Measurements from ENCODE around the gene UQCC2. TPM values are rescaled to one million over a fixed set of nuclear protein-coding genes. Genes with fewer than 3 reads are reported as not detected.

UQCC2 gene
- total RNA-seq, 1 experiment from 2014 or later, result 46.1 TPM

GRCh38 chr6:33707771-33708170, 3.7 kb downstream of the UQCC2 start:
- DNase-seq (ENCODE audit: low spot score), result no peak

GRCh38 chr6:33705955-33706725, 5.4 kb downstream of the UQCC2 start:
- no peak for DNase-seq (ENCODE audit: low spot score)

- no peak for DNase-seq (ENCODE audit: low spot score)
Measured at GRCh38 chr6:33705268-33705885, 6.1 kb downstream of the UQCC2 start.

GRCh38 chr6:33704215-33705066, 7.1 kb downstream of the UQCC2 start:
- DNase-seq (ENCODE audit: low spot score), result no peak

GRCh38 chr6:33702345-33702977, 9.0 kb downstream of the UQCC2 start:
- DNase-seq (ENCODE audit: low spot score), result peak; percentile 70

- DNase-seq (ENCODE audit: low spot score), result peak; percentile 74
Measured at GRCh38 chr6:33700391-33701050, 11.0 kb downstream of the UQCC2 start.

GRCh38 chr6:33699739-33700138, 11.8 kb downstream of the UQCC2 start:
- DNase-seq (ENCODE audit: low spot score), result no peak

- DNase-seq (ENCODE audit: low spot score), result no peak
Measured at GRCh38 chr6:33699131-33699530, 12.4 kb downstream of the UQCC2 start.

GRCh38 chr6:33698494-33698893, 13.0 kb downstream of the UQCC2 start:
- no peak for DNase-seq (ENCODE audit: low spot score)

GRCh38 chr6:33697845-33698244, 13.7 kb downstream of the UQCC2 start:
- DNase-seq (ENCODE audit: low spot score), result no peak

- DNase-seq (ENCODE audit: low spot score), result peak; percentile 94
Measured at GRCh38 chr6:33696548-33697518, 14.7 kb downstream of the UQCC2 start.

- no peak for DNase-seq (ENCODE audit: low spot score)
Measured at GRCh38 chr6:33696076-33696475, 15.4 kb downstream of the UQCC2 start.

GRCh38 chr6:33695451-33695887, 16.0 kb downstream of the UQCC2 start:
- no peak for DNase-seq (ENCODE audit: low spot score)

- DNase-seq (ENCODE audit: low spot score), result no peak
Measured at GRCh38 chr6:33694977-33695376, 16.5 kb downstream of the UQCC2 start.

- DNase-seq (ENCODE audit: low spot score), result peak; percentile 94
Measured at GRCh38 chr6:33694401-33694931, 17.0 kb downstream of the UQCC2 start.

GRCh38 chr6:33693186-33694105, 18.1 kb downstream of the UQCC2 start:
- DNase-seq (ENCODE audit: low spot score), result no peak

- DNase-seq (ENCODE audit: low spot score), result peak; percentile 89
Measured at GRCh38 chr6:33692760-33693158, 18.7 kb downstream of the UQCC2 start.

- DNase-seq (ENCODE audit: low spot score), result peak; percentile 93
Measured at GRCh38 chr6:33692078-33692759, 19.3 kb downstream of the UQCC2 start.
